Ishikawa (cell line): Measurements from ENCODE around the gene ACKR3.

Experiments
- EP300 ChIP-seq: IDR thresholded peaks from 2 replicates; pipeline ENCODE4 v1.6.1; 2012; ENCODE audit warnings: borderline replicate concordance
- USF1 ChIP-seq: IDR thresholded peaks from 2 replicates; pipeline ENCODE4 v1.6.1; 2012

GRCh38 chr2:236604575-236605344 is 35.1 kb downstream of the ACKR3 start:
- TF ChIP-seq USF1 = no peak
- no peak for TF ChIP-seq EP300
